ENCODE measurements around the gene PLXDC1. TPM values are rescaled to one million over a fixed set of nuclear protein-coding genes. Genes with fewer than 3 reads are reported as not detected.

Gene PLXDC1
- total RNA-seq, 1 donor: 2.9 TPM

GRCh38 chr17:39080421-39081078, 70.9 kb downstream of the PLXDC1 start:
- Histone ChIP-seq H4K20me1 (ENCODE audit: insufficient read depth, low read length) (no peaks in the 10 kb centered on the region), H3K79me2 (ENCODE audit: insufficient read depth, low read length) (no peaks in the 10 kb centered on the region), H3K27me3 (ENCODE audit: insufficient read depth, low read length) (peaks cover 32% of the 10 kb centered on the region), H3K4me1 (ENCODE audit: insufficient read depth, low read length) (peaks cover 27% of the 10 kb centered on the region), H3K4me3 (ENCODE audit: insufficient read depth, low read length) (no peak overlapping the region), H2AFZ (ENCODE audit: low read length) (no peak overlapping the region), H3K4me2 (ENCODE audit: insufficient read depth, low read length) (peak overlapping the region; percentile 34), H3K27ac (ENCODE audit: low read depth, low read length) (no peak overlapping the region), H3K36me3 (ENCODE audit: insufficient read depth, low read length) (no peaks in the 10 kb centered on the region), H3K9me3 (ENCODE audit: low read depth, low read length) (no peaks in the 10 kb centered on the region)
- TF ChIP-seq CTCF (IDR thresholded peaks at IDR 0.05; ENCODE audit: extremely low read depth, low read depth, low read length): no peak
- peak; percentile 94 for DNase-seq (ENCODE audit: insufficient read length, low spot score, missing footprints)

GRCh38 chr17:39079836-39080235, 71.6 kb downstream of the PLXDC1 start:
- Histone ChIP-seq H3K79me2 (ENCODE audit: insufficient read depth, low read length) (no peaks in the 10 kb centered on the region), H3K9me3 (ENCODE audit: low read depth, low read length) (no peaks in the 10 kb centered on the region), H3K27me3 (ENCODE audit: insufficient read depth, low read length) (peaks cover 34% of the 10 kb centered on the region), H3K27ac (ENCODE audit: low read depth, low read length) (no peak overlapping the region), H3K4me1 (ENCODE audit: insufficient read depth, low read length) (peaks cover 27% of the 10 kb centered on the region), H3K4me2 (ENCODE audit: insufficient read depth, low read length) (no peak overlapping the region), H3K4me3 (ENCODE audit: insufficient read depth, low read length) (no peak overlapping the region), H3K36me3 (ENCODE audit: insufficient read depth, low read length) (no peaks in the 10 kb centered on the region), H4K20me1 (ENCODE audit: insufficient read depth, low read length) (no peaks in the 10 kb centered on the region), H2AFZ (ENCODE audit: low read length) (no peak overlapping the region)
- no peak for TF ChIP-seq CTCF (IDR thresholded peaks at IDR 0.05; ENCODE audit: extremely low read depth, low read depth, low read length)
- no peak for DNase-seq (ENCODE audit: insufficient read length, low spot score, missing footprints)

GRCh38 chr17:39077866-39078265, 73.6 kb downstream of the PLXDC1 start:
- Histone ChIP-seq H3K9me3 (ENCODE audit: low read depth, low read length) (no peaks in the 10 kb centered on the region), H2AFZ (ENCODE audit: low read length) (no peak overlapping the region), H3K4me2 (ENCODE audit: insufficient read depth, low read length) (no peak overlapping the region), H4K20me1 (ENCODE audit: insufficient read depth, low read length) (no peaks in the 10 kb centered on the region), H3K36me3 (ENCODE audit: insufficient read depth, low read length) (no peaks in the 10 kb centered on the region), H3K79me2 (ENCODE audit: insufficient read depth, low read length) (no peaks in the 10 kb centered on the region), H3K27ac (ENCODE audit: low read depth, low read length) (no peak overlapping the region), H3K27me3 (ENCODE audit: insufficient read depth, low read length) (peaks cover 24% of the 10 kb centered on the region), H3K4me3 (ENCODE audit: insufficient read depth, low read length) (no peak overlapping the region), H3K4me1 (ENCODE audit: insufficient read depth, low read length) (peaks cover 23% of the 10 kb centered on the region)
- TF ChIP-seq CTCF (IDR thresholded peaks at IDR 0.05; ENCODE audit: extremely low read depth, low read depth, low read length): no peak
- no peak for DNase-seq (ENCODE audit: insufficient read length, low spot score, missing footprints)

- Histone ChIP-seq H3K9me3 (ENCODE audit: low read depth, low read length) (no peaks in the 10 kb centered on the region), H3K4me3 (ENCODE audit: insufficient read depth, low read length) (no peak overlapping the region), H3K4me2 (ENCODE audit: insufficient read depth, low read length) (no peak overlapping the region), H3K36me3 (ENCODE audit: insufficient read depth, low read length) (no peaks in the 10 kb centered on the region), H3K79me2 (ENCODE audit: insufficient read depth, low read length) (no peaks in the 10 kb centered on the region), H4K20me1 (ENCODE audit: insufficient read depth, low read length) (no peaks in the 10 kb centered on the region), H3K27me3 (ENCODE audit: insufficient read depth, low read length) (peaks cover 27% of the 10 kb centered on the region), H3K4me1 (ENCODE audit: insufficient read depth, low read length) (peaks cover 17% of the 10 kb centered on the region), H2AFZ (ENCODE audit: low read length) (no peak overlapping the region), H3K27ac (ENCODE audit: low read depth, low read length) (no peak overlapping the region)
- no peak for DNase-seq (ENCODE audit: insufficient read length, low spot score, missing footprints)
- TF ChIP-seq CTCF (IDR thresholded peaks at IDR 0.05; ENCODE audit: extremely low read depth, low read depth, low read length): no peak
These were observed 74.2 kb downstream of the PLXDC1 start for GRCh38 chr17:39077252-39077651.

All from osteoblast (primary cell).